Stimulated activated CD4-positive, alpha-beta T cell treated with anti-CD3 and anti-CD28 coated beads, TNF-alpha, amount 100 ng/mL, for 1 hour (primary cell): Measurements from ENCODE around the gene TMEM17.

Experiments
- DNase-seq, 3 donors: peaks; one replicate each; pipeline ENCODE4 v3.0.0-alpha.2; 2020; ENCODE audit warnings: low read depth in 3 of 3, low spot score in 1 of 3

The TMEM17 gene

GRCh38 chr2:62473246-62473827, 32.7 kb downstream of the TMEM17 start:
- DNase-seq = no peak

- DNase-seq = no peak
Measured at GRCh38 chr2:62472312-62472711, 33.7 kb downstream of the TMEM17 start.

- no peak for DNase-seq
Measured at GRCh38 chr2:62471816-62472215, 34.2 kb downstream of the TMEM17 start.

GRCh38 chr2:62471404-62471803, 34.6 kb downstream of the TMEM17 start:
- no peak for DNase-seq

- DNase-seq = no peak
Measured at GRCh38 chr2:62469548-62469947, 36.4 kb downstream of the TMEM17 start.

GRCh38 chr2:62469114-62469513, 36.9 kb downstream of the TMEM17 start:
- DNase-seq = no peak

GRCh38 chr2:62467475-62468321, 38.3 kb downstream of the TMEM17 start:
- no peak for DNase-seq

- no peak for DNase-seq
Measured at GRCh38 chr2:62467100-62467474, 38.9 kb downstream of the TMEM17 start.

GRCh38 chr2:62466503-62466854, 39.5 kb downstream of the TMEM17 start:
- no peak for DNase-seq

GRCh38 chr2:62465741-62466502, 40.1 kb downstream of the TMEM17 start:
- no peak for DNase-seq

- DNase-seq = no peak
Measured at GRCh38 chr2:62465039-62465740, 40.8 kb downstream of the TMEM17 start.

- DNase-seq = no peak
Measured at GRCh38 chr2:62464221-62465007, 41.6 kb downstream of the TMEM17 start.

GRCh38 chr2:62462211-62462610, 43.8 kb downstream of the TMEM17 start:
- no peak for DNase-seq

- no peak for DNase-seq
Measured at GRCh38 chr2:62461707-62462106, 44.3 kb downstream of the TMEM17 start.

GRCh38 chr2:62461017-62461553, 44.9 kb downstream of the TMEM17 start:
- no peak for DNase-seq

GRCh38 chr2:62460175-62460574, 45.8 kb downstream of the TMEM17 start:
- no peak for DNase-seq

- no peak for DNase-seq
Measured at GRCh38 chr2:62459672-62460071, 46.3 kb downstream of the TMEM17 start.

GRCh38 chr2:62459106-62459505, 46.9 kb downstream of the TMEM17 start:
- DNase-seq = no peak

- DNase-seq = no peak
Measured at GRCh38 chr2:62458671-62459081, 47.3 kb downstream of the TMEM17 start.

GRCh38 chr2:62458206-62458641, 47.8 kb downstream of the TMEM17 start:
- no peak for DNase-seq
